GM18870 (cell line): ENCODE data around the gene RS1.

Experiments used
- ATAC-seq: cut with Tn5 transposase; IDR thresholded peaks from one replicate; pipeline ENCODE4 v1.9.1; 2021; ENCODE audit warnings: moderate library complexity; ENCODE audit not compliant: unreplicated experiment

RS1 gene

GRCh38 chrX:18668071-18668835 lies 3.7 kb downstream of the RS1 start:
- ATAC-seq: no peak

DNA sequence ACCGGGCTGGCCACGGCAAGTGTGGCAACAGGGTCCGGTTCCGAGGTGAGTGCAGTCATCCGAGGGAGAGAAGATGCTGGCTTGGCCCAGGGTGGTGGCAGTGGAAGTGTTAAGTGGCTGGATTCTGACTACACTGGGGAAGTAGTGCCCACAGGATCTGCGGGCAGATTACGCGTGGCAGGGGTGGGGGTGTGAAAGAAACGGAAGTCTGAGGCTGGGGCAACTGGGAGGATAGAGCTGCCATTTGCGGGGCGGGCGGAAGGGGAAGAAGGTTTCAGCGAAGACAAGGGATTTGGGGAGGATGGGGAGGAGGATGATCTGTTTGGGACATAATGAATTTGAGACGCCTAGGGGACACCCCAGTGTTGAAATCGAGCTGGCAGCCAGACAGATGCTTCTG lies 5.3 kb downstream of the RS1 start:
- no peak for ATAC-seq

GRCh38 chrX:18664947-18665346 lies 7.0 kb downstream of the RS1 start:
- no peak for ATAC-seq

DNA sequence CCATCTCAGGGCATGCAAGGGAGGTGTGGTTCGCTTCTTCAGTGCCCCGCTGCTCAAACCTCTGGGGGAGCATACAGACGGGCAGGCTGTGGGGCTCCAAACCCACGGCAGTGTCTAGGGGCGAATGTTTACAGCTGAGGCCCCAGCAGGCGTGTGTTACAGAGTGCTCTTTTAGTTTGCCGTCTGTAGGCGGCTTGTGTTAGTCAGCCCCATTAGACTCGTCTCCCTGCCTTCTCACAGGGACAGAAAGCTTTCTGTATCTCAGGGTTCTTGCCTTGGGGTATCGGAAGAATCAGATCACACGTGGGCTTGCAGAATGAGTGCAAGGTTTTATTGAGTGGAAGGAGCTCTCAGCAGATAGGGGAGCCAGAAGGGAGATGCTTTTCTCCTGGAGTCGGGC lies 10.6 kb downstream of the RS1 start:
- ATAC-seq: no peak

DNA sequence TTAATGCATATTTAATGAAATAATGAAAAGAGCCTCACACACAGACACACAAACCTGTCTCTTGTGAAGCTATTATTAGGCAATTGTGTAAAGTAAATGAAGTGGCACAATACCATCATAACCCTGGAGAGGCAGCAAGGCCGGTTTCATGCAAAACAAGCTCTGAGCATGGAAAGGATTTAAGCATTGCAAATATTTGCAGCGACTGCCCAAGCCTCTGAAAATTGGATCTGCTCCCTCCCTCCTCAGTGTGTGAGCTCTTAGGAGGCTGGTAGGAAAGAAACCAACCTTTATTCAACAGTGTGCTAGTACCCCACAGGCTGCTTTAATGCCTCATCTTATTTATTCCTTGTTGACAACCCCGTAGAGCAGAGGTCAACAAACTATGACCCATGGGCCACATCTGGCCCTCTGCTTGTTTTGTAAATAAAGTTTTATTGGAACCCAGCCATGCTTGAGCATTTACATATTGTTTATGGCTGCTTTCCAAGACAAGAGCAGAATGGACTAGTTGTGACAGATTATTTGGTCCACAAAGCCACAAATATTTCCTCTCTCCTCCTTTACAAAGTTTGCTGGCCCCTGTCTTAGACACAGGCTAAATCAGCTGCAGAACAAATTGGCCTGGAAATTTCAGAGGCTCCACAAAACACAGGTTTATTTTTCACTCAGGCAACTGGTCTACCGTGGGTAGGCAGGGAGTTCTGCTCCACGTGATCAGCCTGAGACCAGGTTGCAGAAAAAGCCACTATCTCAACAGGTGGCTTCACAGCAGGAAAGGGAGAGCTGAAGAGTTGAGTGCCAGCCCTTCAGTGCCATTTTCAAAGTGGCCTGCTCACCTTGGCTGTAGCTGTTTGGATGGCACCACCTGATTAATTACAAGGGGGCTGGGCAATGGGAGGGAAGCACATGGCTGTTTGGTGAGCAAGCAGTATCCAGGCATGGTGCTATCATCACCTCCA lies 16.8 kb downstream of the RS1 start:
- ATAC-seq: no peak

GRCh38 chrX:18652636-18653035 lies 19.3 kb downstream of the RS1 start:
- ATAC-seq: no peak

DNA sequence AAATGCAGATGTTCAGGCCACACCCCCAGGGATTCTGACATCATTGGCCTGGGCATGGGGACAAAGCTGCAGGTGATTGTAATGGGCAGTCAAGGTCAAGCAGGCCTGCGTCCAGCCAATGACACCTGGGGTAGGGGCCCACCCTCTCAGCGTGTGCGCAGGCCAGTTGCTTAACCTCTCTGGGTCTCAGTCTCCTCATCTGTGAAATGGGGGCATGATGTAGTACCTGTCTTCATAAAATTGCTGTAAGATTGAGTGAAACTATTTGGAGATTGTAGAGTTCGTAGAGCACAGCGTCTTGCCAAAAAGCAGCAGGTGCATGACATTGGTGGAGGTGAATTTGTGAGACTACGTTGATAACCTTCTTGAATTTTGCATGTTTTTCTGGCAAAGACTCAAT lies 21.2 kb downstream of the RS1 start:
- no peak for ATAC-seq

- ATAC-seq: no peak
Measured at GRCh38 chrX:18649498-18649951, 22.4 kb downstream of the RS1 start.

DNA sequence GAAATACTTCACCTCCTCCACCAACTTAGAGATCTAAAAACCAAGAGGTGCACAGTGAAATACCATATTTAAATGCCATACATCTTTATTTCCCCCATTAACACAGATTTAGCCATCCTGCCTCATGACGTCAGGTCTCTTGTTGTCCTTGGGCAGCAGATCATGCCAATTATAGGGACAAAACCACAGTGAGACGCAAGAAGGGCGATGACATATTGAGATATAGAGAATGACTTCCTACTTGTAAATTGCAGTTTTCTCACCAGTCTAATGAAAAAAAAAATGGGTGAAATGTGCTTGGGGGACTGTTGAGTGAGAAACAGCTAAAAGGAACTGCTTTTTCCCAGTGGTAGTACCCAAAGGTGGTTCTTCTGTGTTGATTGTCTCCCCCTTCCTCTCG lies 24.3 kb downstream of the RS1 start:
- ATAC-seq: no peak

DNA sequence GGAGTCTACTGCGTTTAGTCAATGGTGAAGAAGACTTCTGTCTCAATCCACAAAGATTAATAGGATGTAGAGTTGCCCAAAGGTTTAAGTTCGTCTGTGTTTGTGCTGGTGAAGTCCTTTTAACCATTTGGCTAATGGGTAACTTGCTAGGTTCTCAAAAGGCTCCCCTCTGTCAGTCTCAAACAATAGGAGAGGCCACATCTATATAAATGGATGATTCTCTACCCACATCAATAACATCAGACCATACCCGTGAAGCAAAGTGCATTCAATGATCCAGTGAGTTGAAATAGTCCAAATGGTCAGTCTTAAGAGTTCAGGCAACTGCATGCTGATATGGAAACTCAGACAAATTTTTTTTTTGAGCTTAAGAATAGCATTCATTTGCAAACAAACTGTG lies 28.1 kb downstream of the RS1 start:
- ATAC-seq: no peak

DNA sequence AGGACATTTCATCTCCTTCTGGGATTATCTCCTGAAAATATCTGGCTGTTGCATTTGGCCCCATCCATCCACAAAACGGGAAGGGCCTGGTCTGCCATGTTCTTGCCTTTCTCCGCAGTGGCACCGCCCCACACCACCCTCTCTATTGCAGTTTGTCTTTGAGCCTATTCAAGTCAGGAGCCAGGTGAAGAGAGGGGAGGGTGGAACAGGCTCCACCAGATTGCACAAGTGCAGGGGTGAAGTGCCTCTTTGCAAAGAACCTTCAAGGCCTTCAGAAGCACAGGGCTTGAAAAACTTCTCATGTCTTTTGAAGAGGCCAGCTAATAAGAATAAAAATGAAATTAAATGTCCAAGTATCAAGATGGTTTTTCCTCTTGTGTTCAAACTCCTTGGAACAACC lies 28.7 kb downstream of the RS1 start:
- no peak for ATAC-seq

GRCh38 chrX:18640686-18641085 lies 31.2 kb downstream of the RS1 start:
- no peak for ATAC-seq

DNA sequence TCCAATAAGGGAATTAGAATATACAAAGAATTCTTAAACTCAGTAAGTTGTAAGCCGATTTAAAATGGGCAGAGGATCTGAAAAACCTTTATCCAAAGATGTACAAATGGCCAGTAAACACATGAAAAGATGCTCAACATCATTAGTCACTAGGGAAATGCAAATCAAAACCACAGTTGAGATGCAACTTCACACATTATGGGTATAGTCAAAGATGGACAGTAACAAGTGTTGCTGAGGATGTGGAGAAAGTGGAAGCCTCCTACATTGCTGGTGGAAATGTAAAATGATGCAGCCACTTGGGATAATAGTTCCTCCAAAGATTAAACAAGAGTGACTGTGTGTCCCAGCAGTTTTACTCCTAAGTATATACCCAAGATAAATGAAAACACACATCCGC lies 32.6 kb downstream of the RS1 start:
- no peak for ATAC-seq

GRCh38 chrX:18638398-18638797 lies 33.5 kb downstream of the RS1 start:
- no peak for ATAC-seq

DNA sequence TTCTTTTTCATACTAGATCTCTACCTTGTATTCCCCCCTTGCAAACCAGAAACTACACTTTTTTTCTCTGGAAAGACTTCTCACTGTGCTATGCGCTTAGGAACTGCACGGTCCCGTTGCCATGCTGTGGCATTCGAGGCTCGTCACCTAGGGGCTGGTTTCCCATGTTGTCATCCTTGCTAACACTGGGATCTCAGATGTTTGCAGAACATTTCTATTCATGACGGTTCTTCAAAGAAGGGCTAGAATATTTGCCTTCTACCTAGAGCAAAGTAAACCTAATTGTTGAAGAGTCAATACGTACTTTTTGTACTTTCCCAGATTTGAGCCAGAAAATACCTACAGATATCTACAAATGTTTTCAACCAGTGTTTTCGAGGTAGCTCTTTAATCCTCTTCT lies 41.0 kb downstream of the RS1 start:
- ATAC-seq: no peak

DNA sequence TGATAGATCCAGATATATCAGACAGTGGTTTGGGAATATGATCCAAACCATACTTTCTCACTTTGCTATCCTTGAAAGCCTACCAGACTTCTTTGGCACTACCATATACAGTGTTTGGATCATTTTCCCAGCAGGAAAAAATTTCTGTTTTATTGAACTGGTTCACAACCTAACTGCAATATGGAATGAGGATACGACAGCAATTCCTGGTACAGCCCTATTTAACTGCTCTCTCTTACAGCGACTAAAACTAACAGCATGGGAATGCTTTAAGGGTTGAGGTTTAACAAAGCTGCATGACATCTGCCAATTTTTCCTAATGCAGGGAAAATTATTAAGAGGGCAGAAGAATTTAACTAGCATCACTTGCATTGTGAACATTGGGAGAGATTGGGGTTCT lies 47.3 kb downstream of the RS1 start:
- no peak for ATAC-seq

GRCh38 chrX:18620349-18620748 lies 51.6 kb downstream of the RS1 start:
- ATAC-seq: no peak

DNA sequence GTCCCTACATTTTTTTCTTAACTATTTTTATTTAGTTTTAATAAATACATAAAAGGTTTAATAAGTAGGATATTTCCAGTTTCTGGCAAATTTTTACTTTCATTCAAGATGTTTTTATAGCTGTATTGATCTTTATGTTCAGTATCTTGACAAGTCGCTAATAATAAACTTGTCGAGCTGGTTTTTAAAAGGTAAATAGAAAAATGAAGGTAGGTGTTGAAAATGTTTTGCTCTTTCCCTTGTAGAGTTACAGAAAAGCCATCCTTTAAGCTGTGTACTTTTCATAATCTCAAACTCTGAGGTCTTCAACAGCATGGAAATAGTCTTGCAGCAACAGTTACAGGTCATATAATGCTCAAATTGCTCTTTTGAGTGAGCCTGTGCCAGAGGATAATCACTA lies 52.6 kb downstream of the RS1 start:
- ATAC-seq: no peak

DNA sequence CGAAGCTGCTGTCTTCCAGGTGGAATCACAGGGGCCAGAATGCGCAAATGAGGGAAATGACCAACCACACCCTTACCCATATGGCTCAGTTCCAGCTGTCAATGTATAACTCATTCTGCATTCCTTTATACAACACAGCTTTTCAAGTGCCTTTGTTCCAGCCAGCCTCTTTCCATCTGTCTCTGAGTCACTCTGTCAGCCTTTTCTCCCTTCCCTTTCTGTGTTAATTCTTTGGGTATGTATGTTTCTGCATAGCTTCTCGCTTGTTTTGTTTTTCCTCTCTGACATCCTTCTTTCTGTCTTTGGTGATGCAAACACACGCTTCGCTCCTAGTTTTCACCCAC lies 54.5 kb downstream of the RS1 start:
- ATAC-seq: no peak

DNA sequence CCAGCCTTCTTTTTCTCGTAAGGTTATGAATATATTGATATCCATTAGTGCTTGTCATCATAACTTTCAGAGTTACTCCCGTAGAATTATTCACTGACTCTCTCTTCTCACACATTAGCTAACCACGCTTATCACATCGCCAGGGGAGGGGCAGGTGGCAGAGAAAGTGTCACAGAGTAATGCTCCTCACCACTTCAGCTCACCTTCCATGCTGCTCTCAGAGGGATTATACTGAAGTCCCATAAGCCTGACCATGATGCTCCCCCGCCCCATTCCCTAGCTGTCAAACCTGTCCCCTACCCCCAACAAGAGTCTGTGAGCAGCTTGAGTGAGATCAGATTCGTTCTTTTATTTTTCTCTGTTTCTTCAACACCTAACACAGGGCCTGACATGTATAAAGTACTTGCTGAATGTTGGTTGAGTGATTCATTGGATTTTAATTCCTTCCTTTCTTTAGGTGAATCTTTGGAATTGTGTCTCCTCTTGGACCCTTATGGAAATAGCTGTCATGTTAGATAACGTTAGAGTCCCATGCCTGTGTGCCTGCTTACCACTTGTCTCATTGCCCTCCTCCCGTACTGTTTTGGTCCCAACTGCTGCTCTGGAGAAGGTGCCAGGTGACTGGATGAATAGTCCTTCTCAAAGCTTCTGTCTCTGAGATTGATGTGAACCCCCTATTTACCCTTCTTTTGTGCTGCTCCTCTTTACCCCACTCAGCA lies 55.1 kb downstream of the RS1 start:
- ATAC-seq: no peak

- ATAC-seq: no peak
Measured at GRCh38 chrX:18613930-18614639, 57.8 kb downstream of the RS1 start.
